Endodermal cell (in vitro differentiated cells): Measurements from ENCODE around the gene MFSD12. TPM values are rescaled to one million over a fixed set of nuclear protein-coding genes. Genes with fewer than 3 reads are reported as not detected.

Experiments
- DNase-seq: peaks from one replicate; pipeline ENCODE4 v3.0.0-alpha.2; 2017
- H3K27ac ChIP-seq: 2 replicates; pipeline ENCODE4 v1.5.1; 2013; ENCODE audit warnings: mild to moderate bottlenecking, low read depth, low read length, moderate library complexity
- H3K27me3 ChIP-seq: 2 replicates; pipeline ENCODE4 v1.6.1; 2013; ENCODE audit warnings: mild to moderate bottlenecking, low read length, moderate library complexity; ENCODE audit not compliant: insufficient read depth, control insufficient read depth, poor library complexity, severe bottlenecking
- H3K36me3 ChIP-seq: 2 replicates; pipeline ENCODE4 v1.7.0; 2013; ENCODE audit warnings: mild to moderate bottlenecking, low read length, moderate library complexity; ENCODE audit not compliant: control insufficient read depth, insufficient read depth
- H3K4me1 ChIP-seq: one replicate; pipeline ENCODE4 v1.7.0; 2013; ENCODE audit warnings: low read length; ENCODE audit not compliant: control insufficient read depth, insufficient read depth
- H3K4me3 ChIP-seq: 2 replicates; pipeline ENCODE4 v1.5.1; 2013; ENCODE audit warnings: mild to moderate bottlenecking, low read length, moderate library complexity
- H3K9ac ChIP-seq: 2 replicates; pipeline ENCODE4 v1.6.1; 2013; ENCODE audit warnings: mild to moderate bottlenecking, low read length, moderate library complexity; ENCODE audit not compliant: poor library complexity, severe bottlenecking; ENCODE audit errors: extremely low read depth
- H3K9me3 ChIP-seq: 2 replicates; pipeline ENCODE4 v1.6.1; 2013; ENCODE audit warnings: mild to moderate bottlenecking, low read length, moderate library complexity; ENCODE audit not compliant: control insufficient read depth
- H3K27ac Mint-ChIP-seq: 2 replicates; pipeline ENCODE4 v1.8.0; 2020; ENCODE audit warnings: mixed read lengths
- H3K27me3 Mint-ChIP-seq: 2 replicates; pipeline ENCODE4 v1.8.0; 2021; ENCODE audit warnings: mild to moderate bottlenecking, mixed read lengths; ENCODE audit not compliant: insufficient read depth
- H3K36me3 Mint-ChIP-seq: 2 replicates; pipeline ENCODE4 v1.8.0; 2020; ENCODE audit warnings: low read depth, mixed read lengths
- H3K4me1 Mint-ChIP-seq: 2 replicates; pipeline ENCODE4 v1.8.0; 2020; ENCODE audit warnings: mixed read lengths
- H3K4me3 Mint-ChIP-seq: 2 replicates; pipeline ENCODE4 v1.8.0; 2020; ENCODE audit warnings: mild to moderate bottlenecking, moderate library complexity, mixed read lengths
- H3K9me3 Mint-ChIP-seq: 2 replicates; pipeline ENCODE4 v1.8.0; 2020; ENCODE audit warnings: mild to moderate bottlenecking, mixed read lengths
- CTCF ChIP-seq: fragments of 200-600 bp; sonication (generic); conservative IDR thresholded peaks from 2 replicates; pipeline ENCODE4 v1.5.0; 2021; ENCODE audit warnings: antibody characterized with exemption, mild to moderate bottlenecking
- WGBS, 2 experiments: methylation state at CpG; one replicate each; pipeline versions ENCODE4 v1.1.5 to v1.1.7; 2013; ENCODE audit warnings: missing lambda C conversion rate in 2 of 2, mixed read lengths in 1 of 2; ENCODE audit not compliant: insufficient coverage in 1 of 2, insufficient read length in 1 of 2; 5-methylcytosine and 5-hydroxymethylcytosine counted together
- total RNA-seq, 2 donors: library from RNA; stranded (reverse); fragmentation: NEBNext Ultra II Directional in 1 of 2; extraction: Animal tissue kit (Norgen Biotek cat#: 25700) in 1 of 2; gene quantifications; 2 replicates in 1 of 2; 3 replicates in 1 of 2; pipeline ENCODE4 v1.2.1, GENCODE V29; 2021

The MFSD12 gene
- total RNA-seq, 2 donors from 2014 or later: 48.2 to 62.4 TPM

- H3K4me1 Mint-ChIP-seq: peaks cover 13% of the 10 kb centered on the region
- TF ChIP-seq CTCF: no peak
- H3K4me3 Mint-ChIP-seq: no peak overlapping the region
- H3K9me3 Mint-ChIP-seq: no peaks in the 10 kb centered on the region
- H3K27me3 ChIP-seq: no peaks in the 10 kb centered on the region
- no peak overlapping the region for H3K27ac Mint-ChIP-seq
- H3K9me3 ChIP-seq: no peaks in the 10 kb centered on the region
- H3K27me3 Mint-ChIP-seq: no peaks in the 10 kb centered on the region
- WGBS, 2 experiments: 95 to 98% methylated on average over 12 to 13 of the region's 13 CpGs
- no peak overlapping the region for H3K9ac ChIP-seq
- no peak for DNase-seq
- no peak overlapping the region for H3K4me3 ChIP-seq
- H3K4me1 ChIP-seq: no peaks in the 10 kb centered on the region
- H3K36me3 ChIP-seq: no peaks in the 10 kb centered on the region
- H3K27ac ChIP-seq: no peak overlapping the region
- peaks cover under 1% of the 10 kb centered on the region for H3K36me3 Mint-ChIP-seq
Observed at GRCh38 chr19:3503036-3503572, 54.3 kb downstream of the MFSD12 start.

- Histone ChIP-seq H3K4me1 (no peaks in the 10 kb centered on the region), H3K9ac (no peak overlapping the region), H3K4me3 (no peak overlapping the region), H3K36me3 (peaks cover 5% of the 10 kb centered on the region), H3K9me3 (no peaks in the 10 kb centered on the region), H3K27me3 (no peaks in the 10 kb centered on the region), H3K27ac (no peak overlapping the region)
- H3K9me3 Mint-ChIP-seq: no peaks in the 10 kb centered on the region
- H3K4me1 Mint-ChIP-seq: peaks cover 5% of the 10 kb centered on the region
- WGBS, 2 experiments: 93 to 100% methylated on average over 3 of the region's 3 CpGs
- no peak overlapping the region for H3K4me3 Mint-ChIP-seq
- DNase-seq: no peak
- no peak overlapping the region for H3K27ac Mint-ChIP-seq
- H3K27me3 Mint-ChIP-seq: no peaks in the 10 kb centered on the region
- TF ChIP-seq CTCF: no peak
- peaks cover 13% of the 10 kb centered on the region for H3K36me3 Mint-ChIP-seq
Observed at GRCh38 chr19:3501780-3502179, 55.6 kb downstream of the MFSD12 start.

GRCh38 chr19:3500429-3501101, 56.8 kb downstream of the MFSD12 start, which contains the start of gene DOHH:
TSS of gene DOHH (minus strand) at chr19:3500674. CDS start at chr19:3496814, 3,860 bp downstream.
- no peaks in the 10 kb centered on the region for H3K27me3 Mint-ChIP-seq
- H3K4me1 Mint-ChIP-seq: peaks cover 5% of the 10 kb centered on the region
- Histone ChIP-seq H3K9ac (peak within 1 kb of the TSS; percentile 96), H3K4me1 (no peaks in the 10 kb centered on the region), H3K4me3 (peak within 1 kb of the TSS; percentile 99), H3K27me3 (no peaks in the 10 kb centered on the region), H3K27ac (peak within 1 kb of the TSS; percentile 100), H3K36me3 (peaks cover 11% of the 10 kb centered on the region), H3K9me3 (no peaks in the 10 kb centered on the region)
- peak within 1 kb of the TSS; percentile 88 for H3K4me3 Mint-ChIP-seq
- WGBS, 2 experiments: 0 to 1% methylated on average over 33 to 52 of the region's 52 CpGs
- TF ChIP-seq CTCF: no peak
- H3K27ac Mint-ChIP-seq: peak within 1 kb of the TSS; percentile 99
- peaks cover 21% of the 10 kb centered on the region for H3K36me3 Mint-ChIP-seq
- no peaks in the 10 kb centered on the region for H3K9me3 Mint-ChIP-seq
- peak; percentile 98 for DNase-seq
